IMR-90 (cell line): ENCODE measurements around the gene KRTAP5-6. TPM values are rescaled to one million over a fixed set of nuclear protein-coding genes. Genes with fewer than 3 reads are reported as not detected.

ENCODE experiments used
- ATAC-seq: fragments of 200-7000 bp; cut with Tn5 transposase; 2 replicates; pipeline ENCODE4 v1.9.1; 2020; ENCODE audit warnings: low read depth, mild to moderate bottlenecking, moderate library complexity
- BruUV-seq: library from RNA; stranded (reverse); fragments of 400-500 nt; replicated peaks from 2 replicates; lab custom pipeline; 2021; lab: Mats Ljungman, UMichigan
- CTCF ChIA-PET: fragments of 300-600 bp; formaldehyde crosslinking; extraction: SDS; loops from one replicate; lab custom pipeline; 2021; ENCODE audit warnings: antibody characterized with exemption; lab: Yijun Ruan, JAX
- POLR2A ChIA-PET: fragments of 300-600 bp; sonication (Branson Sonifier 250); formaldehyde crosslinking; loops from one replicate; lab custom pipeline; 2022; ENCODE audit warnings: antibody characterized with exemption; ENCODE audit not compliant: unreplicated experiment; lab: Charles Lee
- DNase-seq: peaks from one replicate; pipeline ENCODE4 v3.0.0; 2013
- H2AFZ ChIP-seq: replicated peaks from 2 replicates; pipeline ENCODE3; 2013; ENCODE audit warnings: low read length, mild to moderate bottlenecking; ENCODE audit not compliant: poor library complexity
- H2AK5ac ChIP-seq: 2 replicates; pipeline ENCODE4 v1.6.1; 2013; ENCODE audit warnings: low read depth, low read length, inconsistent platforms
- H2AK9ac ChIP-seq: replicated peaks from 2 replicates; pipeline ENCODE3; 2013; ENCODE audit warnings: mild to moderate bottlenecking, low read depth, low read length, moderate library complexity; ENCODE audit not compliant: poor library complexity
- H2BK120ac ChIP-seq: 2 replicates; pipeline ENCODE4 v1.6.1; 2013; ENCODE audit warnings: low read depth, low read length, inconsistent platforms
- H2BK15ac ChIP-seq: 3 replicates; pipeline ENCODE4 v1.6.1; 2013; ENCODE audit warnings: low read depth, low read length, inconsistent platforms
- H2BK20ac ChIP-seq: 2 replicates; pipeline ENCODE4 v1.6.1; 2013; ENCODE audit warnings: low read depth, mild to moderate bottlenecking, inconsistent platforms, low read length, moderate library complexity
- H2BK5ac ChIP-seq: 2 replicates; pipeline ENCODE4 v1.6.1; 2013; ENCODE audit warnings: mild to moderate bottlenecking, low read depth, low read length, inconsistent platforms; ENCODE audit not compliant: poor library complexity, severe bottlenecking
- H3K14ac ChIP-seq: replicated peaks from 2 replicates; pipeline ENCODE4 v1.6.1; 2013; ENCODE audit warnings: low read depth, low read length, inconsistent platforms
- H3K18ac ChIP-seq: 2 replicates; pipeline ENCODE4 v1.6.1; 2013; ENCODE audit warnings: low read depth, low read length, control low read depth
- H3K23ac ChIP-seq: 2 replicates; pipeline ENCODE4 v1.6.1; 2013; ENCODE audit warnings: low read depth, low read length, inconsistent platforms
- H3K27ac ChIP-seq: 2 replicates; pipeline ENCODE4 v1.5.1; 2013; ENCODE audit warnings: mild to moderate bottlenecking, control low read depth, low read length; ENCODE audit not compliant: insufficient read depth
- H3K27me3 ChIP-seq: 2 replicates; pipeline ENCODE4 v1.6.1; 2013; ENCODE audit warnings: low read length; ENCODE audit not compliant: control insufficient read depth, insufficient read depth
- H3K36me3 ChIP-seq: 2 replicates; pipeline ENCODE4 v1.6.1; 2013; ENCODE audit warnings: low read length, mixed read lengths; ENCODE audit not compliant: control insufficient read depth, insufficient read depth
- H3K4ac ChIP-seq: 2 replicates; pipeline ENCODE4 v1.6.1; 2013; ENCODE audit warnings: low read depth, low read length, inconsistent platforms
- H3K4me1 ChIP-seq: 2 replicates; pipeline ENCODE4 v1.6.1; 2013; ENCODE audit warnings: low read length, mixed read lengths; ENCODE audit not compliant: control insufficient read depth, insufficient read depth
- H3K4me2 ChIP-seq: 2 replicates; pipeline ENCODE4 v1.6.1; 2013; ENCODE audit warnings: low read depth, mild to moderate bottlenecking, control low read depth, low read length, moderate library complexity
- H3K4me3 ChIP-seq: 2 replicates; pipeline ENCODE4 v1.5.1; 2013; ENCODE audit warnings: low read depth, mild to moderate bottlenecking, control low read depth, low read length, moderate library complexity; ENCODE audit not compliant: insufficient read depth
- H3K56ac ChIP-seq: 2 replicates; pipeline ENCODE4 v1.6.1; 2013; ENCODE audit warnings: low read length, inconsistent platforms; ENCODE audit not compliant: insufficient read depth; ENCODE audit errors: extremely low read depth
- H3K79me1 ChIP-seq, 2 experiments: 2 replicates each; pipeline ENCODE4 v1.6.1; 2013; ENCODE audit warnings: low read length in 2 of 2, inconsistent platforms in 1 of 2, low read depth in 1 of 2
- H3K9ac ChIP-seq: 2 replicates; pipeline ENCODE4 v1.6.1; 2013; ENCODE audit warnings: low read depth, low read length, control low read depth
- H3K9me1 ChIP-seq: 2 replicates; pipeline ENCODE4 v1.6.1; 2013; ENCODE audit warnings: low read length, inconsistent platforms; ENCODE audit not compliant: insufficient read depth
- H3K9me3 ChIP-seq: 2 replicates; pipeline ENCODE4 v1.6.1; 2013; ENCODE audit warnings: low read length; ENCODE audit not compliant: control insufficient read depth, insufficient read depth
- H4K20me1 ChIP-seq: 2 replicates; pipeline ENCODE4 v1.6.1; 2013; ENCODE audit warnings: low read length, inconsistent platforms; ENCODE audit not compliant: insufficient read depth
- H4K5ac ChIP-seq: 2 replicates; pipeline ENCODE4 v1.6.1; 2013; ENCODE audit warnings: mild to moderate bottlenecking, low read depth, low read length, control low read depth
- H4K8ac ChIP-seq, 2 experiments: 2 replicates each; pipeline ENCODE4 v1.6.1; 2013; ENCODE audit warnings: low read depth in 2 of 2, low read length in 2 of 2, control low read depth in 1 of 2, inconsistent platforms in 1 of 2
- H4K91ac ChIP-seq: 2 replicates; pipeline ENCODE4 v1.6.1; 2013; ENCODE audit warnings: low read depth, low read length, inconsistent platforms; ENCODE audit not compliant: insufficient read depth
- WGBS, 2 experiments: methylation state at CpG; one replicate each; pipeline versions ENCODE4 v1.1.5 to v1.1.7; 2013; ENCODE audit warnings: missing lambda C conversion rate in 2 of 2; ENCODE audit not compliant: insufficient read length in 1 of 2; ENCODE audit errors: extremely low coverage in 2 of 2; 5-methylcytosine and 5-hydroxymethylcytosine counted together
- dilution Hi-C: fragments of 300-500 bp; cut with HindIII; formaldehyde crosslinking; loops from one replicate; pipeline ENCODE4 v1.14.3; 2018; ENCODE audit warnings: low sequenced_read_pairs; ENCODE audit not compliant: unreplicated experiment
- in situ Hi-C: fragments of 300-500 bp; cut with MboI; formaldehyde crosslinking; loops from 3 replicates; pipeline ENCODE4 v1.14.3; 2019; ENCODE audit warnings: low sequenced_read_pairs, inconsistent platforms, mixed read lengths
- intact Hi-C: fragments of 100-400 bp; cut with micrococcal nuclease; formaldehyde crosslinking; loops from 2 replicates; pipeline ENCODE4 v1.10.0; 2022
- polyA plus RNA-seq, 3 experiments: library from polyadenylated mRNA; depleted of rRNA; stranded (reverse); fragments of >200 nt; gene quantifications; 2 replicates each; pipeline ENCODE4 v1.2.3, GENCODE V29; 2012; ENCODE audit warnings: low replicate concordance in 1 of 3
- total RNA-seq: library from RNA; depleted of rRNA; stranded (reverse); fragments of >200 nt; gene quantifications from 2 replicates; pipeline ENCODE4 v1.2.3, GENCODE V29; 2012
- TF ChIP-seq, protein P1 (sequence below): fragments of 150-350 bp; IDR thresholded peaks from 2 replicates; pipeline ENCODE4 v1.6.1; 2017; ENCODE audit warnings: mild to moderate bottlenecking, antibody characterized with exemption, low read length, low read depth

Gene KRTAP5-6
- total and polyA plus RNA-seq, 2 of the 4 experiments (the other 2 are of a cell fraction) = not detected

DNA sequence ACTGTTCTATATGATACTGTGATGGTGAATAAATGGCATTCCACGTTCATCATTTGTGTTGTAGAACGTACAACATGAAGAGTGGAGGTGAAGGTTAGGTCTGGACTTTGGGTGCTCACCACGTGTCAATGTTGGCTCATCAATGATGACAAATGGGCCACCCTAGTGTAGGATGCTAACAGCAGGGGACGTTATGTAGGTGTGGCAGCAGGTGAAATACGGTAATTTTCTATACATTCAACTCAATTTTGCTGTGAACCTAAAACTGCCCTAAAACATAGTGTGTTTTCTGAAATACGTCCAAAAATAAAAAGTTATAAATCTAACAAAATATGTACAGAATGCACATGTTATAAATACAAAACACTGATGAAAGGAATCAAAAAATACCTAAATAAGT lies 6.2 kb downstream of the KRTAP5-6 start:
- Histone ChIP-seq H3K4me3 (no peak overlapping the region), H2AFZ (no peak overlapping the region), H2AK5ac (no peak overlapping the region), H3K56ac (no peak overlapping the region), H3K18ac (no peak overlapping the region), H3K79me1 (no peaks in the 10 kb centered on the region), H2BK15ac (no peak overlapping the region), H4K5ac (no peak overlapping the region), H3K36me3 (no peaks in the 10 kb centered on the region), H3K27ac (no peak overlapping the region), H2BK5ac (no peak overlapping the region), H4K20me1 (no peaks in the 10 kb centered on the region), H3K4ac (no peak overlapping the region), H2BK20ac (no peak overlapping the region), H4K91ac (no peak overlapping the region), H2AK9ac (no peak overlapping the region), H2BK120ac (no peak overlapping the region), H3K9me1 (no peaks in the 10 kb centered on the region; the same call in 1 of the 2 replicates), H3K27me3 (peaks cover 50% of the 10 kb centered on the region), H3K14ac (no peak overlapping the region), H3K4me2 (no peak overlapping the region), H3K4me1 (no peaks in the 10 kb centered on the region), H3K9ac (no peak overlapping the region), H3K23ac (no peak overlapping the region), H4K8ac (no peak overlapping the region), H3K9me3 (peaks cover 3% of the 10 kb centered on the region)
- ChIA-PET CTCF (interaction anchor here (1.0 kb wide), 1 partner anchor 9 kb away, joined by 3 read pairs; no protein-coding TSS in a partner anchor), POLR2A (no interaction called here)
- BruUV-seq = no TSS peak
- DNase-seq (no peak), ATAC-seq (no peak)
- dilution Hi-C loops = no loop called here
- in situ Hi-C loops = no loop called here
- intact Hi-C loops = no loop called here
- 60% methylated on average over 1 of the region's 6 CpGs; no CpG with 5 or more reads in 1 of the 2 experiments for WGBS, 2 experiments
- TF ChIP-seq, protein P1, sequence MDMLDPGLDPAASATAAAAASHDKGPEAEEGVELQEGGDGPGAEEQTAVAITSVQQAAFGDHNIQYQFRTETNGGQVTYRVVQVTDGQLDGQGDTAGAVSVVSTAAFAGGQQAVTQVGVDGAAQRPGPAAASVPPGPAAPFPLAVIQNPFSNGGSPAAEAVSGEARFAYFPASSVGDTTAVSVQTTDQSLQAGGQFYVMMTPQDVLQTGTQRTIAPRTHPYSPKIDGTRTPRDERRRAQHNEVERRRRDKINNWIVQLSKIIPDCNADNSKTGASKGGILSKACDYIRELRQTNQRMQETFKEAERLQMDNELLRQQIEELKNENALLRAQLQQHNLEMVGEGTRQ = no peak
